Karpas-422 (cell line): ENCODE results near the gene HRH2. TPM values are rescaled to one million over a fixed set of nuclear protein-coding genes. Genes with fewer than 3 reads are reported as not detected.
"Not testable (repeated sequence)": the region's sequence is repeated elsewhere in the genome, so short reads cannot be mapped to it uniquely, and the experiment has no call there.

Source experiments
- DNase-seq: peaks from one replicate; pipeline ENCODE4 v3.0.0-alpha.2; 2015
- H2AFZ ChIP-seq: fragments of 200-600 bp; sonication (generic); 2 replicates; pipeline ENCODE4 v1.6.1; 2014; ENCODE audit warnings: antibody characterized with exemption, low read length, mixed read lengths
- H3K27ac ChIP-seq: fragments of 200-600 bp; sonication (generic); 2 replicates; pipeline ENCODE4 v1.5.1; 2014; ENCODE audit warnings: mild to moderate bottlenecking, low read length, moderate library complexity
- H3K27me3 ChIP-seq: fragments of 200-600 bp; sonication (generic); 2 replicates; pipeline ENCODE4 v1.6.1; 2014; ENCODE audit warnings: low read length, mixed read lengths
- H3K36me3 ChIP-seq: fragments of 200-600 bp; sonication (generic); 2 replicates; pipeline ENCODE4 v1.6.1; 2014; ENCODE audit warnings: low read length, mixed read lengths; ENCODE audit not compliant: insufficient read depth
- H3K4me1 ChIP-seq: fragments of 200-600 bp; sonication (generic); 2 replicates; pipeline ENCODE4 v1.6.1; 2014; ENCODE audit warnings: mild to moderate bottlenecking, low read length, mixed read lengths
- H3K4me2 ChIP-seq: fragments of 200-600 bp; sonication (generic); 2 replicates; pipeline ENCODE4 v1.6.1; 2014; ENCODE audit warnings: low read length, low read depth, mild to moderate bottlenecking; ENCODE audit not compliant: poor library complexity, severe bottlenecking
- H3K4me3 ChIP-seq: fragments of 200-600 bp; sonication (generic); 2 replicates; pipeline ENCODE4 v1.5.1; 2014; ENCODE audit warnings: mild to moderate bottlenecking, antibody characterized with exemption, low read length, mixed read lengths
- H3K79me2 ChIP-seq: fragments of 200-600 bp; sonication (generic); 2 replicates; pipeline ENCODE4 v1.6.1; 2014; ENCODE audit warnings: mild to moderate bottlenecking, low read length, mixed read lengths
- H3K9ac ChIP-seq: fragments of 200-600 bp; sonication (generic); 2 replicates; pipeline ENCODE4 v1.6.0; 2014; ENCODE audit warnings: low read length
- H3K9me2 ChIP-seq: fragments of 200-600 bp; sonication (generic), shearing (Covaris generic); replicated peaks from 2 replicates; pipeline ENCODE4 v1.6.0; 2014; ENCODE audit warnings: mild to moderate bottlenecking, low read length, moderate library complexity; ENCODE audit not compliant: insufficient read depth
- H3K9me3 ChIP-seq: fragments of 300-700, 200-600 bp; sonication (generic); 2 replicates; pipeline ENCODE4 v1.6.1; 2014; ENCODE audit warnings: low read length, mixed read lengths
- H4K20me1 ChIP-seq: fragments of 200-600 bp; sonication (generic); 2 replicates; pipeline ENCODE4 v1.6.1; 2014; ENCODE audit warnings: mild to moderate bottlenecking, antibody characterized with exemption, low read length, low read depth; ENCODE audit not compliant: insufficient read depth
- total RNA-seq: library from RNA; depleted of rRNA; stranded (reverse); fragments of >200 nt; shearing (Covaris generic); gene quantifications from 2 replicates; pipeline ENCODE4 v1.2.3, GENCODE V29; 2014; ENCODE audit warnings: low replicate concordance

The HRH2 gene
- total RNA-seq, 1 experiment from 2014 or later: not detected

- DNase-seq: no peak
Measured at GRCh38 chr5:175712313-175712680, 54.4 kb downstream of the HRH2 start.

GRCh38 chr5:175712681-175713085, 54.8 kb downstream of the HRH2 start:
- DNase-seq: no peak
- H3K79me2 ChIP-seq: no peaks in the 10 kb centered on the region
- H3K36me3 ChIP-seq: no peaks in the 10 kb centered on the region
- no peaks in the 10 kb centered on the region for H4K20me1 ChIP-seq
- no peak overlapping the region for H3K9ac ChIP-seq
- H3K27ac ChIP-seq: no peak overlapping the region
- no peak overlapping the region for H2AFZ ChIP-seq
- 0 out of 2 replicates have a peak, but pooled peaks cover 5% of the 10 kb centered on the region for H3K27me3 ChIP-seq
- H3K9me3 ChIP-seq: peaks cover 10% of the 10 kb centered on the region
- H3K4me3 ChIP-seq: no peak overlapping the region
- no peaks in the 10 kb centered on the region for H3K9me2 ChIP-seq
- no peaks in the 10 kb centered on the region for H3K4me1 ChIP-seq
- no peak overlapping the region for H3K4me2 ChIP-seq

More at GRCh38 chr5:175712313-175712680, 54.4 kb downstream of the HRH2 start:
- H4K20me1 ChIP-seq: no peaks in the 10 kb centered on the region
- H3K27ac ChIP-seq: no peak overlapping the region
- H3K9me2 ChIP-seq: no peaks in the 10 kb centered on the region
- no peaks in the 10 kb centered on the region for H3K79me2 ChIP-seq
- no peak overlapping the region for H3K9ac ChIP-seq
- H3K4me2 ChIP-seq: no peak overlapping the region
- peaks cover 9% of the 10 kb centered on the region for H3K9me3 ChIP-seq
- no peaks in the 10 kb centered on the region for H3K4me1 ChIP-seq
- H3K4me3 ChIP-seq: no peak overlapping the region
- no peaks in the 10 kb centered on the region for H3K36me3 ChIP-seq
- no peak overlapping the region for H2AFZ ChIP-seq
- 0 out of 2 replicates have a peak, but pooled peaks cover 5% of the 10 kb centered on the region for H3K27me3 ChIP-seq

- Histone ChIP-seq H3K9ac (no peak overlapping the region), H2AFZ (no peak overlapping the region), H3K9me3 (peaks cover 10% of the 10 kb centered on the region), H3K27ac (no peak overlapping the region), H3K79me2 (no peaks in the 10 kb centered on the region), H3K4me1 (no peaks in the 10 kb centered on the region), H4K20me1 (no peaks in the 10 kb centered on the region), H3K9me2 (no peaks in the 10 kb centered on the region), H3K4me3 (no peak overlapping the region), H3K36me3 (no peaks in the 10 kb centered on the region), H3K4me2 (no peak overlapping the region), H3K27me3 (0 out of 2 replicates have a peak, but pooled peaks cover 5% of the 10 kb centered on the region)
- no peak for DNase-seq
Measured at GRCh38 chr5:175713930-175714329, 56.1 kb downstream of the HRH2 start.

GRCh38 chr5:175714479-175715085, 56.7 kb downstream of the HRH2 start:
- H3K36me3 ChIP-seq: no peaks in the 10 kb centered on the region
- no peaks in the 10 kb centered on the region for H3K79me2 ChIP-seq
- no peaks in the 10 kb centered on the region for H3K9me2 ChIP-seq
- peaks cover 10% of the 10 kb centered on the region for H3K9me3 ChIP-seq
- no peak overlapping the region for H2AFZ ChIP-seq
- H4K20me1 ChIP-seq: no peaks in the 10 kb centered on the region
- H3K4me3 ChIP-seq: no peak overlapping the region
- no peak overlapping the region for H3K4me2 ChIP-seq
- 0 out of 2 replicates have a peak, but pooled peaks cover 5% of the 10 kb centered on the region for H3K27me3 ChIP-seq
- DNase-seq: no peak
- H3K4me1 ChIP-seq: no peaks in the 10 kb centered on the region
- no peak overlapping the region for H3K9ac ChIP-seq
- H3K27ac ChIP-seq: no peak overlapping the region

GRCh38 chr5:175715627-175716522, 58.0 kb downstream of the HRH2 start:
- 0 out of 2 replicates have a peak, but pooled peaks cover 5% of the 10 kb centered on the region for H3K27me3 ChIP-seq
- H3K9me3 ChIP-seq: peaks cover 10% of the 10 kb centered on the region
- no peaks in the 10 kb centered on the region for H3K36me3 ChIP-seq
- H2AFZ ChIP-seq: no peak overlapping the region
- DNase-seq: no peak
- H3K4me3 ChIP-seq: no peak overlapping the region
- H3K79me2 ChIP-seq: no peaks in the 10 kb centered on the region
- no peak overlapping the region for H3K4me2 ChIP-seq
- H3K4me1 ChIP-seq: no peaks in the 10 kb centered on the region
- no peaks in the 10 kb centered on the region for H3K9me2 ChIP-seq
- H4K20me1 ChIP-seq: no peaks in the 10 kb centered on the region
- no peak overlapping the region for H3K27ac ChIP-seq
- H3K9ac ChIP-seq: no peak overlapping the region

GRCh38 chr5:175717837-175718236, 60.0 kb downstream of the HRH2 start:
- no peak overlapping the region for H3K4me3 ChIP-seq
- no peak overlapping the region for H3K9ac ChIP-seq
- H3K4me1 ChIP-seq: no peaks in the 10 kb centered on the region
- no peaks in the 10 kb centered on the region for H3K9me2 ChIP-seq
- peaks cover 10% of the 10 kb centered on the region for H3K9me3 ChIP-seq
- 0 out of 2 replicates have a peak, but pooled peaks cover 5% of the 10 kb centered on the region for H3K27me3 ChIP-seq
- DNase-seq: no peak
- no peak overlapping the region for H3K27ac ChIP-seq
- H4K20me1 ChIP-seq: no peaks in the 10 kb centered on the region
- no peaks in the 10 kb centered on the region for H3K79me2 ChIP-seq
- H3K4me2 ChIP-seq: no peak overlapping the region
- no peaks in the 10 kb centered on the region for H3K36me3 ChIP-seq
- H2AFZ ChIP-seq: no peak overlapping the region

GRCh38 chr5:175718401-175719108, 60.7 kb downstream of the HRH2 start:
- H3K9me2 ChIP-seq: no peaks in the 10 kb centered on the region
- H3K27ac ChIP-seq: no peak overlapping the region
- no peak overlapping the region for H3K9ac ChIP-seq
- H3K9me3 ChIP-seq: peaks cover 10% of the 10 kb centered on the region
- no peak overlapping the region for H3K4me3 ChIP-seq
- peak; percentile 77 for DNase-seq
- H3K79me2 ChIP-seq: no peaks in the 10 kb centered on the region
- no peak overlapping the region for H2AFZ ChIP-seq
- H3K36me3 ChIP-seq: no peaks in the 10 kb centered on the region
- H3K4me2 ChIP-seq: no peak overlapping the region
- no peaks in the 10 kb centered on the region for H3K4me1 ChIP-seq
- H3K27me3 ChIP-seq: 0 out of 2 replicates have a peak, but pooled peaks cover 5% of the 10 kb centered on the region
- H4K20me1 ChIP-seq: no peaks in the 10 kb centered on the region

- H3K27ac ChIP-seq, H3K27me3 ChIP-seq, DNase-seq, H3K4me2 ChIP-seq, H4K20me1 ChIP-seq, H3K4me1 ChIP-seq, H3K36me3 ChIP-seq, H3K79me2 ChIP-seq, H3K4me3 ChIP-seq, H3K9me2 ChIP-seq, H3K9ac ChIP-seq, H2AFZ ChIP-seq: not testable (repeated sequence)
- peaks cover 10% of the 10 kb centered on the region for H3K9me3 ChIP-seq
Measured at GRCh38 chr5:175719109-175719432, 61.2 kb downstream of the HRH2 start.
